ENCODE measurements around the gene RFPL2.

Gene RFPL2

GRCh38 chr22:32204856-32205722 lies at the start of gene RFPL2:
RFPL2 (minus strand) TSS chr22:32205073; CDS start chr22:32202451, 2,622 bp downstream.
- DNase-seq: no peak

DNA sequence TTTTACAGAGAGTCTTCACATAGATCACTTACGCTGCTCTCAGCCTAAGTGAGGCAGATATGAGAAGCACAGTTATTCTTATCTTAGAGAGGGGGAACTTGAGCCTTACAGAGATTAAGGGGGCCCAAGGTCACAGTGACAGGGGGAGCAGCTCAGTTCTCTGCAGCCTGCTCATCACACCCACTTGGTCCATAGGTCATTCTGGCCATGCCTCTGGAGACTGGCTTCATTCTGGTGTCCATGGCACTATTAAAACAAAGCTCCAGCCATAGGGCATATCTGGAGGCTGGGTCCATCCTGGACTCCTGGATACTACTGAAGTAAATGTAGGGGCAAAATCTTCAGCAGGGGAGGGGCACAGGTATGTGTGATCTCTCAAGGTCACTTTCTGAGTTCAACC lies 44.4 kb upstream of the RFPL2 start:
- no peak for DNase-seq

GRCh38 chr22:32248276-32248675 lies 43.4 kb upstream of the RFPL2 start:
- no peak for DNase-seq

DNA sequence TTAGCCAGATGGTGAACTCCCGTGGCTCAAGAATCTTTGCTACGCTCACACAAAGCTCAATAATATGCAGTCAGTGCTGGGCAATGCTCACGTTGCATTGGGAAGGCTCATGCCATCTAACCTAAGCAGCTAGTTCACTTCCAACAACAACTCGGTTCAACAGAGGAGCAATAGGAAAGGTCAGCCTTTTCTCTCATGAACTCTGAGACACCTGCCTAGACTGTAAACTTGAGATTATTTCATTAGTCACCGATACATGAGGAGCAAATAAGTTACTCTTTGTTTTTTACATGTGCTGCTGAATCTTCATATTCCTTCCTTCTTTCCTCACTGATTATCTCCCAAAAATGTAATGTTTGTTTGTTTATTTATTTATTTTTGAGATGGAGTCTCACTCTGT lies 41.3 kb upstream of the RFPL2 start:
- no peak for DNase-seq

DNA sequence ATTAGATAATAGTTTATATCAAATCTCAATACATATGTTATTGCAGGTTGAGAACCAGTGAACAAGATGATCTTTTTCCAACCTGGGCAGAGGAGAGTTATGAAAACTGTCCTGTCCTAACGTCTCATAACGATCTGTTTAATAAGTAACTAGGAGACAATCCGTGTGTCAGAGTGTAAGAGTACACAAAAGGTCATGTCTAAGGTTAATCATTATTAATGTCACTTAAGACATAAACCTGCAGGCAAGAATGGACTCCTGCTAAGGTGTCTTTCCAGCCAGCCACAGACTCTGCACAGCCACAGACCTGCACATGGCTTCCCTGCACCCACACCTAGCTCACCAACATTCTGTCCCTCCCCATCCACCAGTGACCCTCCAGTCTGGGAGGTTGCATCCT lies 40.2 kb upstream of the RFPL2 start:
- DNase-seq: no peak

DNA sequence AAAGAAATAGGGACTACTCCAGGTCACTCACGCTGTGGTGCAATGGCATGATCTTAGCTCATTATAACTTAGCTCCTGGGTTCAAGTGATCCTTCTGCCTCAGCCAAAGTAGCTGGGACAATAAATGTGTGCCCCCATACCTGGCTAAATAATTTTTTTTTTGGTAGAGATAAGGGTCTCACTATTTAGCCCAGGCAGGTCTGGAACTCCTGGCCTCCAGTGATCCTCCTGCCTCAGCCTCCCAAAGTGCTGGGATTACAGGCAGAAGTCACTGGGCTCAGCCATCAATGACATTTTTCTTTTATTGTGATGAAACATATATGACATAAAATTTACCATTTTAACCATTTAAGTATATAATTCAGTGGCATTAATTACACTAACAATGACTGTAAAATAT lies 39.7 kb upstream of the RFPL2 start:
- no peak for DNase-seq

DNA sequence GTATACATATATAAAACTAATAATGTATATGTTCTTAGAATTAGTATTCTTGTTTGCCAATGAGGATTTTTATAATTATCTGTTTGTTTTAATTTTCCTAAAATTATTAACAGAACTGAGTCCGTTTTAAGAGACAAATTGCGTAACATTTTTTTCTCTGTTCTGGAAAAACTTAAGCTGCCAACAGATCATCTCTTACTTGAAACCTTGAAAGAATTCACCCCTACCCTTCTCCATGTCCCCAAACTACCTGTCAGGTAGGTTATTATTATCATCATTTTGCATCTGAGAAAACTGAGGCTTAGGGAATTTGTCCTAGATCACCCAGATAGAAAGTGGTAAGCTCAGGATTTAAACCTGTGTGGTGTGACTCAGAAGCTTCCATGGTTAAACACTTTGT lies 35.6 kb upstream of the RFPL2 start:
- DNase-seq: no peak

GRCh38 chr22:32237906-32238305 lies 33.0 kb upstream of the RFPL2 start:
- no peak for DNase-seq

DNA sequence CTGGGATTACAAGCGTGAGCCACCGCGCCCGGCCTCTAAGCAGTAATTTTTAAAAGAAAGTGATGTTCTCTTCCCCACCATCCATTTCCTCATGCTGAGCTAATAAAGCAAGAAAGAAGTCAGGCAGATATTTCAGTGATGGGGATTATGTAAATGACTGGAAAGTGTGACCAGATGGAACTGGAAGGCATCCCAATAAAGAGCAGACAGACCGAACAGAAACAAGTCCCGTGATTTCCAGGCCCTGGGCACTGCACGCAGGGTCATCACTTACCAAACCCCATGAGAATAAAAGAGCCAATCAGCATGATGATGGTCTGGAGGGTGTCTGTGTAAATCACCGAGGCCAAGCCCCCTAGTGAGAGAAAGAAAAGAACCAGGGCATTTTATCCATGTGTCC lies 32.1 kb upstream of the RFPL2 start:
- no peak for DNase-seq

DNA sequence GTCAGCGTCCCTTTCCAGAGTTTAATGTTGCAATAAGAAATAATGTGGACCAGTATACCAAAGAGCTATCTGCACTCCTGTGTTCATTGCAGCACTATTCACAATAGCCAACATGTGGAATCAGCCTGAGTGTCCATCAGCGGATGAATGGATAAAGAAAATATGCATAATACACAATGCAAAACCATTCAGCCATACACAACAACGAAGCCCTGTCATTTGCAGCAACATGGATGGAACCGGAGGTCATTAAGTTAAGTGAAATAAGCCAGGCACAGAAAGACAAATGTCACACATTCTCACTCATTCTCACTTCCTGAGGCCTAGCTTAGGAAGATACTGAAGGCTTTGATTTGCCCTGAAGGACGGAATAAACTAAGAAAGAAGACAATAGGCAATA lies 28.2 kb upstream of the RFPL2 start:
- no peak for DNase-seq

DNA sequence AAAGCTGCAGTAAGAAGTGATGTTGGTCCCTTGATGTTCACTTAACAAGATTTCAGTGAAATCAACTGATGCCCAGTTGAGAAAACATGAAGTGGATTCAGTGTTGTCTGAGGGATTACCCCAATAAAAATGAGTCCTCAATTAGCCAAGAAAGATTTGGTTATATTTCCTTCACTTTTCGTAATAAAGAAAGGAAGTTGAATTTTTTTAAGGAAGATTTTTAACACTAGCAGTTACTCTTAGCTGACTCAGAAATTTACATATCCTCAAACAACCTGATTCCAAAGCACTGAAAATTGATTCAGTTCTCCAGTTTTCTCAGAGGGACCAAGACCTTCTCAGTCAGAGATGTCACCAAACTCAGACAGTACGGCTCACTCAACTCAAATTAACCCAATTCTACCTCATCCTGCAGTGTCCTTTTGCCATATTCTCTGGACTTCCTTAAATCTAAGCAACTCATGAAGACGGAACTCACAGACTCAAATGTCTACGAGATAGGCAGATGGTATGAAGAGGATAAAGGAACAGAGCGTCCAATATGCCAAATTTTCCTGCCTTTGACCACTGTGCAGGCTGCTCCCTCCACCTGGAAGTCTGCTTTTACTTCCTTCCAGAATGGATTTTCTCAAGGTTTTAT lies 27.4 kb upstream of the RFPL2 start:
- no peak for DNase-seq

DNA sequence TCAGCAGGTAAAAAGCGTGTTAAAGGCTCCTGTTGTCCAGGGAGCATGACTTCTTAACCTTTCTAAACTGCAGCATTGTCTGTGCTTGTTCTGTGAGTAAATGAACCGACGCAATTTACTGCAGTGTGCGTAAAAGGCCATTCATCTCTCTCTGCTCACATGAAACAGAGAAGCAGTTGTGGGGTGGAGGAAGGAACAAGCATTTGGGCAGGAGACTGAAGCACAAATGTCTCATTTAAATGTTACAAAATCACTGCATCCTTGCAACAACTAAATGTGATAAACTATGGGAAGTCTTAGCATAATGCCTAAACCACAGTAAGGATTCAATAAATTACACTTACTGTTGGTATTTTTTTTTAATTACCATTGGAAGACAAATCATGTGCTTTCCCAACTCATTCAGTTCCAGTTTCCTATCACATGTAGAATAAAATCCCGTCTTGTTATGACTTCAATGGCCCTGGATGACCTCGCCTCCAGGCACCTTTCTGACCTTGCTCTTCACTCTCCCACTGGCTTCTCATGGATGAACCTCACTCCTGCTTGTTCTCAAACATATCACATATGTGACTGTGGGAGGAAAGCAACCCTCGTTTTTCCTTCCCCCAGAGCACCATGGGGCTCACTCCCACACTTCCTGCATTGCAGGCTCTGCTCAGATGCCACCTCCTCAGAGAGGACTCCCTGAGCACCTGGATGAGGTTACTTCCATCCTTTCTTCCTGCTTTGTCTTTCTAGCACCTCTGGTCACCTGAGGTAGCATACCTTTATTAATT lies 21.6 kb upstream of the RFPL2 start:
- no peak for DNase-seq

DNA sequence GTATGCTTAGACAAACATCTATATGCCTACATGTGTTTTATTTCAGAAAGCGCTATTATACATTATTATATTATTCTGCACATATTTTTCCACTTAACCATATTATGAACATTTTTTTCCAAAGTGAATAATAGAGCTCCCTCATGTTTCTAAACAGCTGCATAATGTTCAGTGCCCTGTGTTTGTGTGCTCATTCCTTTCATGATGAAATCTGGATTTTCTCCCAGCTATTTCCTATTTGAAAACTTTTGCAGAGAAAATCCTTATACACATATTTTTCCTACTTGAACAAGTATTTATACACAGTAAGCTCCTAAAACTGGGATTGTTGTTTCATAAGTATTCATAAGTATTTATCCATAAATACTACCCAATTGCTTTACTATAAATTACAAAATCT lies 18.1 kb upstream of the RFPL2 start:
- no peak for DNase-seq

GRCh38 chr22:32219026-32219425 lies 14.2 kb upstream of the RFPL2 start:
- no peak for DNase-seq

- no peak for DNase-seq
These were observed 13.6 kb upstream of the RFPL2 start for GRCh38 chr22:32218470-32218869.

- no peak for DNase-seq
These were observed 12.6 kb upstream of the RFPL2 start for GRCh38 chr22:32217465-32217864.

- no peak for DNase-seq
These were observed 12.0 kb upstream of the RFPL2 start for GRCh38 chr22:32216911-32217310.

DNA sequence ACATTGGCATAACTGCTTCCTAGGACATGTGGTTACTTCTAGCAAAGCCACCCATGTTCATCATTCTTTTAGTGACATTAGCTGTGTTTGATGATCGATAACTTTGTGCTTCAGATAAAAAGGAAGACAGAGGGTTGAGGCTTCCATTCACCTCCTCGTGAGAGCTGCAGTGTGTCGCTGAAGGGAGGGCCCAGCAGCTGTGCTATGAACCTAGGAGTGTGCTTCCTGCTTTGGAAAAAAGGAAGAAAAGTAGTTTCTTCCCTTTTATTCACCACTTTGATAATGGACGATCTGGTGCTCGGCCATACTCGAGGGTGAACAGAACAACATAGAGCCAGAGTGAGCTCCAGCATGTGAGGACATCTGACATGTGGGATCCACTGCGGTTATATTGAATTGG lies 6.1 kb upstream of the RFPL2 start:
- DNase-seq: no peak

GRCh38 chr22:32208681-32209080 lies 3.8 kb upstream of the RFPL2 start:
- DNase-seq: no peak

- DNase-seq: no peak
These were observed 3.2 kb upstream of the RFPL2 start for GRCh38 chr22:32207971-32208480.

DNA sequence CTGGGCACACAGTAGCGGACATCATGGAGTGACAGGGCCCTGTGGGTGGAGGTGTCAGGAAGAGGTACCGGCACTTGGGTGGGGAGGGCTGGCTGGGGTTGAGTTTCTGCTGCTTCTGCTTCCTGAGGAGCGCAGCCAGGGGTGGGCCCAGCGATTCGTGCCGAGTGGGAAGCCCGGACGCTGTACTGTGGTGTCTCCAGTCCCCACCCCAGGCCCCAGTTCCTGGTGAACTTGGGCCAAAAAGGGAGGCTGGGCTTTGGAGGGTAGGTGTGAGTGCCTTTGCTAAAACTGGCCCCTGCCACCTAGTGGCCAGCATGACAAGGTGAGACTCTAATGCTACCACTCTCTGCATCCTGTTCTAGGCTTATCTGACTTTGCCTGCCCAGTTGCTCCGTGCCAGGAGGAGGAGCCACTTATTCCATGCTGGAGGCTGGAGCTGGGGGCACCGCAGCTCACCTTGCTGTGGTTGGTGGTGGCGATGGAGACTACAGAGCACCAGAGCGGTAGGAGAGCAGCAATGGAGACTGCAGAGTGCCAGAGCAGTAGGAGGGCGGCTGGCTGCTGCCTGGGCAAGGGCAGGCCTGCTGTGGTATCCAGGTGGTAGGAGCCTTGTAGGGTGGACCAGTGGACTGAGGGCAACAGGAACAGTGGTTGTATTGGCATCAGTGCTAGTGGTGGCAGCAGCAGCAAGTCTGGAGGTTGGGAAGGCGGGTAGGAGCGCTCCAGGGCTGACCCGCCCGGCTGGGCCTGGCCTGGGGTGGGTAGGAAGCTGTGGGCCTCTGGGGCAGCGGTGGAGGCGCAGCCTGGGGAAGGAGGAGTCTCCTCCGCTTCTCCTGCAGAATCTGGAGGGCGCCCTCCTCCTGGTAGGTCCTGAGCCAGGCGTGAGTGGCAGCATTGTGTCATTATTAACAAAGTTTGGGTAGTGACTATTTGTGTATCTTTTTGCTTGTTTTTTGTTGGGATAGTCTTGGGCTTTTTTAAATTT lies 2.2 kb upstream of the RFPL2 start:
- no peak for DNase-seq
